Skeletal muscle satellite cell (primary cell): ENCODE results near the gene SOX6.

Source experiments
- H3K27me3 ChIP-seq: 2 replicates; pipeline ENCODE4 v1.7.0; 2013; ENCODE audit warnings: low read length; ENCODE audit not compliant: control insufficient read depth, insufficient read depth
- H3K36me3 ChIP-seq: 2 replicates; pipeline ENCODE4 v1.7.0; 2013; ENCODE audit warnings: mild to moderate bottlenecking, control low read depth, low read length; ENCODE audit not compliant: insufficient read depth
- H3K4me1 ChIP-seq: 2 replicates; pipeline ENCODE4 v1.7.0; 2013; ENCODE audit warnings: low read length; ENCODE audit not compliant: control insufficient read depth, insufficient read depth
- H3K4me2 ChIP-seq: 2 replicates; pipeline ENCODE4 v1.7.0; 2013; ENCODE audit warnings: mild to moderate bottlenecking, low read length
- H3K4me3 ChIP-seq: 2 replicates; pipeline ENCODE4 v1.7.0; 2013; ENCODE audit warnings: low read length
- H3K9ac ChIP-seq: 2 replicates; pipeline ENCODE4 v1.7.0; 2013; ENCODE audit warnings: mild to moderate bottlenecking, low read depth, low read length, moderate library complexity
- H3K9me3 ChIP-seq: replicated peaks from 2 replicates; pipeline ENCODE4 v1.7.0; 2013; ENCODE audit warnings: mild to moderate bottlenecking, control low read depth, low read length

Gene SOX6

DNA sequence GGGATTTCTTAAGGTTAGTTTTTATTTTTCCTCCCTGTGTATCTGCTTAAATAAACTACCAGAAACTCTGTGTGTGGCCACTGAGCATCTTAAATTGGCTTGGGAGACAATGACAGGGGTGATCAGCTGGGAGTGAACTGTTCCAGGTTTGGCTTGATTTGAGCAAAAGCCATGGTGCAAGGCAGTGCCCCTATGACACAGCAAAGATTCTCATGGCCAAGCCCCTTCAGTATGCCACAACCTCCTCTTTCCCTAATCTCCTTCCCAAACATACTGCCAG is 370.5 kb downstream of the SOX6 start:
- H3K9ac ChIP-seq: no peak overlapping the region
- H3K9me3 ChIP-seq: no peaks in the 10 kb centered on the region
- no peak overlapping the region for H3K4me3 ChIP-seq
- H3K36me3 ChIP-seq: no peaks in the 10 kb centered on the region
- no peak overlapping the region for H3K4me2 ChIP-seq
- no peaks in the 10 kb centered on the region for H3K4me1 ChIP-seq
- no peaks in the 10 kb centered on the region for H3K27me3 ChIP-seq

GRCh38 chr11:15985127-15985859 is 371.1 kb downstream of the SOX6 start:
- Histone ChIP-seq H3K9me3 (no peaks in the 10 kb centered on the region), H3K9ac (no peak overlapping the region), H3K27me3 (no peaks in the 10 kb centered on the region), H3K4me3 (no peak overlapping the region), H3K4me1 (no peaks in the 10 kb centered on the region), H3K36me3 (no peaks in the 10 kb centered on the region), H3K4me2 (no peak overlapping the region)

- no peaks in the 10 kb centered on the region for H3K9me3 ChIP-seq
- no peaks in the 10 kb centered on the region for H3K27me3 ChIP-seq
- H3K4me2 ChIP-seq: no peak overlapping the region
- H3K9ac ChIP-seq: no peak overlapping the region
- no peak overlapping the region for H3K4me3 ChIP-seq
- H3K4me1 ChIP-seq: peaks cover 6% of the 10 kb centered on the region
- H3K36me3 ChIP-seq: no peaks in the 10 kb centered on the region
Measured at GRCh38 chr11:15981292-15981691, 375.1 kb downstream of the SOX6 start.

DNA sequence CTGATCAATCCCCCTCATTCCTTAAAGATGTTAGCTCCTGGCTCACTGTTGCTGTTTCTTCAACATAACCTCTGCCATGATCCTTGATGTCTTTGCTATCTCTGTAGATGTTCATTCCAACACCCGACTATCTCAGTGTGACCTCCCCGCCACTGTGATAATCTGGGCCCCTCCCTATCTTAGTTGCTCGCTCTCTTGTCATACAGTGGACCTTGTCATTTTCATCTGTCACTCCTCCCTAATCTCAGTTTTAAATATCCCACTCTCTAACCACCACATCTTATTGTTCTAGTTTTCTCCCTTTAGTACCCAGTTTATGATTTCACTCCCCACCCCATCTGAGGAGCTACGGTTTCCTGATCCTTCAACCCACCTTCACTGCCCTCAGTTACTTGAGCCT is 379.2 kb downstream of the SOX6 start:
- Histone ChIP-seq H3K9ac (no peak overlapping the region), H3K27me3 (no peaks in the 10 kb centered on the region), H3K9me3 (no peaks in the 10 kb centered on the region), H3K4me1 (peaks cover 7% of the 10 kb centered on the region), H3K4me3 (no peak overlapping the region), H3K36me3 (no peaks in the 10 kb centered on the region), H3K4me2 (no peak overlapping the region)

- no peak overlapping the region for H3K4me3 ChIP-seq
- H3K9me3 ChIP-seq: no peaks in the 10 kb centered on the region
- peaks cover 7% of the 10 kb centered on the region for H3K4me1 ChIP-seq
- H3K27me3 ChIP-seq: no peaks in the 10 kb centered on the region
- H3K4me2 ChIP-seq: no peak overlapping the region
- no peak overlapping the region for H3K9ac ChIP-seq
- no peaks in the 10 kb centered on the region for H3K36me3 ChIP-seq
Measured at GRCh38 chr11:15976433-15977045, 379.8 kb downstream of the SOX6 start.

DNA sequence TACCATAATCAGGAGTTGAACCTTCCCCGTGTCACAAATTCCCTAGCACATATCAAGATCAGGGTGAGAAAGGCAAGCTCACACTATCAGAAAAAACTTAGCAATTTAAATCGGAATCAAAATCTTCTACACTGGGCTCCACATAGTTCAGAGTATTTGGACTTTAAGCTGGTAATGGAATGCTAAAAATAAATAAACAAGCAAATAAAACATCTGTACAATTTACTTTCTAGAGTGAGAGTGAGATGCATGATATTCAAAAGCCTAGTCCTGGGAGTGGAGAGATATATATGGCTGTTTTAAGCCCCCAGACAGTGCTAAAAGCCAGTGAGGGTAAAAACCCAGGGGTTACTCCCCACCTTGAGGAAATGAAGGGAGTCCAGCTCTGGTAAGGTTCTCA is 380.6 kb downstream of the SOX6 start:
- Histone ChIP-seq H3K4me3 (no peak overlapping the region), H3K9ac (no peak overlapping the region)

GRCh38 chr11:15972838-15973237 is 383.5 kb downstream of the SOX6 start:
- H3K4me3 ChIP-seq: no peak overlapping the region
- H3K36me3 ChIP-seq: no peaks in the 10 kb centered on the region
- no peak overlapping the region for H3K9ac ChIP-seq
- H3K9me3 ChIP-seq: no peaks in the 10 kb centered on the region
- H3K4me1 ChIP-seq: peaks cover 30% of the 10 kb centered on the region
- H3K27me3 ChIP-seq: no peaks in the 10 kb centered on the region
- no peak overlapping the region for H3K4me2 ChIP-seq

More for the DNA sequence above, 380.6 kb downstream of the SOX6 start:
- H3K4me1 ChIP-seq: peaks cover 8% of the 10 kb centered on the region
- H3K27me3 ChIP-seq: no peaks in the 10 kb centered on the region
- H3K9me3 ChIP-seq: no peaks in the 10 kb centered on the region
- H3K4me2 ChIP-seq: no peak overlapping the region
- no peaks in the 10 kb centered on the region for H3K36me3 ChIP-seq

GRCh38 chr11:15971215-15971546 is 385.2 kb downstream of the SOX6 start:
- no peak overlapping the region for H3K9ac ChIP-seq
- H3K9me3 ChIP-seq: no peaks in the 10 kb centered on the region
- H3K36me3 ChIP-seq: no peaks in the 10 kb centered on the region
- no peak overlapping the region for H3K4me3 ChIP-seq
- H3K4me2 ChIP-seq: no peak overlapping the region
- H3K27me3 ChIP-seq: no peaks in the 10 kb centered on the region
- peaks cover 31% of the 10 kb centered on the region for H3K4me1 ChIP-seq

DNA sequence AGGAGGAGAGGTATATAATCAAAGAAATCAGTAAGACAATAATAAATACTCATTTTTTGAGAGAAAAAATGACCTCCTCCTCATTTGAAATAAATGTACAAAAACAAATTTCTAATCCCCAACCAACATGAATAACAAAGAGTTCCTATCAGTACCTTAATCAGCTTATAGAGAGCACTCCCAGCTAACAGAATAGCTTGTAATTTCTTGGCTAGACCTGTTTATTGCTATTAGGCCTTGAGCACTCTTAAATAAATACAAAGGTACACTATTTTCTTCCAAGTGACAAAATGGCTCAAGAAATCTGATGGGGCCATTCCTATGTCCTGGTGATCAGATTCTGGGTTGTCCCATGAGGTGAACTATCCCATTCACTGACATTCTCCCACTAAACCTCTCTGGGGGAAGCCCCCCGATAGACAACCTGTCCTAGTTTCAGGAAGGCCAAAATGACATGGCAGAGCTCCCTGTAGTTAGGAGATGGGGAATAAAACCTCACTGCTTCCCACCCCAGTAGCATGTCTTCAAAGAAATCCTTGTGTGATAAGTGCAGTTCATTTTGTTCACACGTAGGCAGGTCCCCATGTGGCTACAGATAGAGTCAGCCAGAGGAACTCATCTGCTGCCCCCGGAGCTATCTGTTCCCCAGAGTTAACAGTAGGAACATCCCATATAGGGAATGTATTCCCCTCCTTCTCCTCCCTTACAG is 385.7 kb downstream of the SOX6 start:
- peak overlapping the region; percentile 78 for H3K9ac ChIP-seq
- peaks cover 31% of the 10 kb centered on the region for H3K4me1 ChIP-seq
- no peaks in the 10 kb centered on the region for H3K36me3 ChIP-seq
- H3K4me2 ChIP-seq: peak overlapping the region; percentile 80
- H3K9me3 ChIP-seq: no peaks in the 10 kb centered on the region
- H3K4me3 ChIP-seq: peak overlapping the region; percentile 45
- H3K27me3 ChIP-seq: no peaks in the 10 kb centered on the region

- Histone ChIP-seq H3K4me1 (peaks cover 31% of the 10 kb centered on the region), H3K4me2 (peak overlapping the region; percentile 80), H3K9ac (peak overlapping the region; percentile 78), H3K9me3 (no peaks in the 10 kb centered on the region), H3K4me3 (peak overlapping the region; percentile 45), H3K36me3 (no peaks in the 10 kb centered on the region), H3K27me3 (no peaks in the 10 kb centered on the region)
Measured at GRCh38 chr11:15969701-15970329, 386.5 kb downstream of the SOX6 start.

GRCh38 chr11:15969281-15969680 is 387.1 kb downstream of the SOX6 start:
- Histone ChIP-seq H3K4me3 (peak overlapping the region; percentile 45), H3K4me2 (peak overlapping the region; percentile 80), H3K4me1 (peaks cover 31% of the 10 kb centered on the region), H3K36me3 (no peaks in the 10 kb centered on the region), H3K9ac (peak overlapping the region; percentile 78), H3K27me3 (no peaks in the 10 kb centered on the region), H3K9me3 (no peaks in the 10 kb centered on the region)
